GM12874 (cell line): ENCODE data around the gene CAMK1D.

ENCODE experiments used
- CTCF ChIP-seq: IDR thresholded peaks from 2 replicates; pipeline ENCODE4 v1.5.1; 2011; ENCODE audit warnings: low read depth, mild to moderate bottlenecking, control low read depth, low read length, moderate library complexity; ENCODE audit not compliant: insufficient read depth

The CAMK1D gene

DNA sequence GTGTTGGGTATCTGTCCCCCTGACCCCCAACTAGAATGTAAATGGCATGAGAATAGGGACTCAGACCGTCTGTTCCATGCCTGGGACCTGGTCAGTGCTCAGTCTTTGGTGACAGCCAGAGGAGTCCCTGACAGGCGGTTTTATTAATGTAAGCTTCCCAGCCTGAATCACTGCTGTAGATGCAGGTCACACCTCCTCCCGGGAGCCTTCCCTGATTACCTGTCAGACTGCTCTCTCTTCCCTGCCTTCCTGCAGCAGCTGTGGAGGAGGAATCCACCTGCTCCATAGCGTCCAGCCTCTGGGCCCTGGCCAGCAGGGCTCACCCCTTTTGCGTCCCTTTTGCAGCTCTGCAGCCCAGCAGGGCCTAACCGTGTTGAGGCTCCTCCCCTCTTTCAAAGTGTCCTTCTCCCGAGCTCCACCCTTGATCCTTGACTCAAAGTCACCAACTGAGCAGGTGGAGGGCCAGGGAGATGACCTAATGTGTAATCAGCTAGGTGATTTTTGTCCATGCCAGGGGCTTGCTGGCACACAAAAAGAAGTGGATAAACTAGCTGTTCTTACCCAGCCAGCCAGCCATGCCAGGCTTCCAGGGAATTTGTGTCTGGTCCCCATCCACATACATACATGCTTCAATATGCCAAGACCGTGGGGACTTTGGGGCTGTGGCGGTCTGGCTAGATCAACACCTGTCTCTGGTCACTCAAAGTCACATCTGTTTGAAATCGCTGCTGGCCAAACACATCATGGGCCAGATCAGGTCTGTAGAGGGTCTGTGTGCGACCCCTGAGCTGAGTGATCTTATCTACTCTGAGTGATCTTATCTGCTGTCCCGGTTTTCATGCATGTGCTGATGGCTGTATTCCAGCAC, 457.1 kb downstream of the CAMK1D start:
- TF ChIP-seq CTCF: no peak

- TF ChIP-seq CTCF: no peak
Observed at GRCh38 chr10:12807096-12807755, 457.9 kb downstream of the CAMK1D start.

DNA sequence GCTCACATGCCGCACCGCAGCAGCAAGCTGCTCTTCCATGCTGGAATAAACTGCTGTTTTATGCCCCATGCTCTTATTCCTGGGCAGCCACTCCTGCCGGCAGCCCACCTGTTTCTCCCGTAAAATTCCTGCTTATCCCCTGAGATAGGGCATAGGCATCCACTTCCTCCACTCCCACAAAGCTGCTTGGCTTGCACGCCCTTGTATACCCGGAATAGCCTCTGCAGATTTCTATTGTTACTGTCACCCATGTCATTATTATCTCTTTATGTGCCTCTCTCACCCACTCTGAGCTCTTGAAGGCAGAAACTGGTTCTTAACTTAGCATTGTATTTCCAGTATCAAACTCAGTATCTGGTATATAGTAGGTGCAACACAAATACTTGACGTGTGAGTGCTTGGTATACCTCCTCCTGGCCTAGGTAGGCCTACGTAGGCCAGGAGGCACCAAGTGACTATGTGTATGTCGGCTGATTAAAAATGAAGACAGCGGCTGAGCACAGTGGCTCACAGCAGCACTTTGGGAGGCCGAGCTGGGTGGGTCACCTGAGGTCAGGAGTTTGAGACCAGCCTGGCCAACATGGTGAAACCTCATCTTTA, 458.8 kb downstream of the CAMK1D start:
- TF ChIP-seq CTCF: no peak

- TF ChIP-seq CTCF: 0 out of 2 replicates have a peak, but pooled peaks have one; percentile 23
Observed at GRCh38 chr10:12810046-12810445, 460.7 kb downstream of the CAMK1D start.

GRCh38 chr10:12811826-12812225, 462.5 kb downstream of the CAMK1D start:
- TF ChIP-seq CTCF: no peak

DNA sequence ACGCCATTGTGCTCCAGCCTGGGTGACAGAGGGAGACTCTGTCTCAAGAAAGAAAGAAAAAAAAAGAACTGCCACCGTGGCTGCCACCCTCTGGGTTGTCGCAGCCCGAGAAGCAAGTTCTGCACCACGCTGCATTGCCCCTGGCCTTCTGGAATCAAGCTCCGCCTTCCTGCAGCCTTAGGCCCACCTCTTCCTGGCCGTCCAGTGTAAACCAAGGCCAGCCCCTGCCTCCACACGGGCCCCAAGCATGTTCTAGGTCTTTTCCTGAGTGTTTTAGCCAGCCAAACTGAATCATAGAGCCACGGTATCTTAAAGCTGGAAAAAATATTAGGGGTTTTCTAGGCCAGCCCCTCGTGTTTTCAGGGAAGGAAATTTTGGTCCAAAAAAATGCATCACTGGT, 463.2 kb downstream of the CAMK1D start:
- no peak for TF ChIP-seq CTCF

DNA sequence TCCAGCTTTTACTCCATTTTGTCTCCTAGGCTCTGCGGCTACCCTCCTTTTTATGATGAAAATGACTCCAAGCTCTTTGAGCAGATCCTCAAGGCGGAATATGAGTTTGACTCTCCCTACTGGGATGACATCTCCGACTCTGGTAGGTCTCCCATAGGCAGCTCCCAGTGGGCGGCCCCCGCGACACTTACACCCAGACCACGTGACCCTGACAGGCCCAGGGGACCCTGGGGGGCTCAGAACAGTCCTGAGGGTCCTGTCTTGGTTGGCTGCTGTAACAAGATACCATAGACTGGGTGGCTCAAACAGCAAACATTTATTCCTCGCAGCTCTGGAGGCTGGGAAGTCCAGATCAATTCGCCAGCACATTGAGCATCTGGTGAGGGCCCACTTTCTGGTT, 464.8 kb downstream of the CAMK1D start:
- TF ChIP-seq CTCF: no peak
